Measurements from ENCODE around the gene RRP12.

Gene RRP12

GRCh38 chr10:97400665-97401454 lies at the start of gene RRP12:
Gene RRP12 (minus strand): TSS chr10:97401340. CDS start chr10:97401231, 109 bp downstream.
- Mint-ChIP-seq H3K4me3 (peak within 1 kb of the TSS; percentile 95), H3K4me1 (ENCODE audit: low read depth) (peaks cover 14% of the 10 kb centered on the region), H3K36me3 (ENCODE audit: low read depth) (peaks cover 8% of the 10 kb centered on the region), H3K27ac (peak within 1 kb of the TSS; percentile 96), H3K27me3 (ENCODE audit: low read depth) (no peaks in the 10 kb centered on the region), H3K9me3 (no peaks in the 10 kb centered on the region)
- peak; percentile 88 for DNase-seq (ENCODE audit: low spot score)

- Mint-ChIP-seq H3K4me3 (no peak overlapping the region), H3K36me3 (ENCODE audit: low read depth) (peaks cover 31% of the 10 kb centered on the region), H3K4me1 (ENCODE audit: low read depth) (peaks cover 20% of the 10 kb centered on the region), H3K27ac (no peak overlapping the region), H3K9me3 (no peaks in the 10 kb centered on the region), H3K27me3 (ENCODE audit: low read depth) (no peaks in the 10 kb centered on the region)
- DNase-seq (ENCODE audit: low spot score), result no peak
Measured at GRCh38 chr10:97450828-97451227, 49.7 kb upstream of the RRP12 start.

GRCh38 chr10:97445722-97446639 lies 44.8 kb upstream of the RRP12 start, which contains the start of the genes EXOSC1 and ZDHHC16:
Gene EXOSC1 (minus strand): TSS chr10:97446006. CDS start chr10:97445985, 21 bp downstream.
Gene ZDHHC16 (plus strand): TSS chr10:97446175. CDS start chr10:97451676, 5,501 bp downstream.
- Mint-ChIP-seq H3K27ac (peak within 1 kb of the TSS; percentile 78), H3K27me3 (ENCODE audit: low read depth) (no peaks in the 10 kb centered on the region), H3K9me3 (no peaks in the 10 kb centered on the region), H3K4me1 (ENCODE audit: low read depth) (peaks cover 29% of the 10 kb centered on the region), H3K4me3 (peak within 1 kb of the TSS; percentile 91), H3K36me3 (ENCODE audit: low read depth) (peaks cover 14% of the 10 kb centered on the region)
- peak; percentile 96 for DNase-seq (ENCODE audit: low spot score)

- peak overlapping the region; percentile 78 for H3K27ac Mint-ChIP-seq
- peak overlapping the region; percentile 91 for H3K4me3 Mint-ChIP-seq
- H3K4me1 Mint-ChIP-seq (ENCODE audit: low read depth), result peaks cover 29% of the 10 kb centered on the region
- no peaks in the 10 kb centered on the region for H3K9me3 Mint-ChIP-seq
- H3K27me3 Mint-ChIP-seq (ENCODE audit: low read depth), result no peaks in the 10 kb centered on the region
- peaks cover 16% of the 10 kb centered on the region for H3K36me3 Mint-ChIP-seq (ENCODE audit: low read depth)
- DNase-seq (ENCODE audit: low spot score), result no peak
Measured at GRCh38 chr10:97445357-97445721, 44.2 kb upstream of the RRP12 start.

GRCh38 chr10:97444212-97444611 lies 43.1 kb upstream of the RRP12 start:
- Mint-ChIP-seq H3K27me3 (ENCODE audit: low read depth) (no peaks in the 10 kb centered on the region), H3K36me3 (ENCODE audit: low read depth) (peaks cover 20% of the 10 kb centered on the region), H3K4me3 (peak overlapping the region; percentile 91), H3K9me3 (no peaks in the 10 kb centered on the region), H3K4me1 (ENCODE audit: low read depth) (peaks cover 26% of the 10 kb centered on the region), H3K27ac (peak overlapping the region; percentile 6)
- DNase-seq (ENCODE audit: low spot score), result no peak

- no peaks in the 10 kb centered on the region for H3K27me3 Mint-ChIP-seq (ENCODE audit: low read depth)
- H3K4me1 Mint-ChIP-seq (ENCODE audit: low read depth), result peaks cover 18% of the 10 kb centered on the region
- H3K4me3 Mint-ChIP-seq, result no peak overlapping the region
- H3K9me3 Mint-ChIP-seq, result no peaks in the 10 kb centered on the region
- peaks cover 25% of the 10 kb centered on the region for H3K36me3 Mint-ChIP-seq (ENCODE audit: low read depth)
- DNase-seq (ENCODE audit: low spot score), result no peak
- no peak overlapping the region for H3K27ac Mint-ChIP-seq
Measured at GRCh38 chr10:97442277-97442676, 41.1 kb upstream of the RRP12 start.

- Mint-ChIP-seq H3K9me3 (no peaks in the 10 kb centered on the region), H3K36me3 (ENCODE audit: low read depth) (peaks cover 50% of the 10 kb centered on the region), H3K4me1 (ENCODE audit: low read depth) (peaks cover 2% of the 10 kb centered on the region), H3K27ac (no peak overlapping the region), H3K4me3 (no peak overlapping the region), H3K27me3 (ENCODE audit: low read depth) (no peaks in the 10 kb centered on the region)
- DNase-seq (ENCODE audit: low spot score), result no peak
Measured at GRCh38 chr10:97435211-97435610, 34.1 kb upstream of the RRP12 start.

- H3K27me3 Mint-ChIP-seq (ENCODE audit: low read depth), result no peaks in the 10 kb centered on the region
- H3K36me3 Mint-ChIP-seq (ENCODE audit: low read depth), result peaks cover 52% of the 10 kb centered on the region
- H3K4me3 Mint-ChIP-seq, result no peak overlapping the region
- H3K9me3 Mint-ChIP-seq, result no peaks in the 10 kb centered on the region
- H3K27ac Mint-ChIP-seq, result no peak overlapping the region
- no peak for DNase-seq (ENCODE audit: low spot score)
- H3K4me1 Mint-ChIP-seq (ENCODE audit: low read depth), result peaks cover 4% of the 10 kb centered on the region
Measured at GRCh38 chr10:97434557-97434956, 33.4 kb upstream of the RRP12 start.

- Mint-ChIP-seq H3K4me1 (ENCODE audit: low read depth) (peaks cover 8% of the 10 kb centered on the region), H3K27ac (no peak overlapping the region), H3K27me3 (ENCODE audit: low read depth) (no peaks in the 10 kb centered on the region), H3K9me3 (no peaks in the 10 kb centered on the region), H3K4me3 (no peak overlapping the region), H3K36me3 (ENCODE audit: low read depth) (peaks cover 54% of the 10 kb centered on the region)
- no peak for DNase-seq (ENCODE audit: low spot score)
Measured at GRCh38 chr10:97434055-97434454, 32.9 kb upstream of the RRP12 start.

- DNase-seq (ENCODE audit: low spot score), result no peak
- Mint-ChIP-seq H3K9me3 (no peaks in the 10 kb centered on the region), H3K27ac (peak overlapping the region; percentile 88), H3K4me3 (peak overlapping the region; percentile 92), H3K27me3 (ENCODE audit: low read depth) (peaks cover 2% of the 10 kb centered on the region), H3K36me3 (ENCODE audit: low read depth) (peaks cover 56% of the 10 kb centered on the region), H3K4me1 (ENCODE audit: low read depth) (peaks cover 31% of the 10 kb centered on the region)
Measured at GRCh38 chr10:97428572-97428981, 27.4 kb upstream of the RRP12 start.

- H3K4me1 Mint-ChIP-seq (ENCODE audit: low read depth), result peaks cover 40% of the 10 kb centered on the region
- H3K27ac Mint-ChIP-seq, result peak overlapping the region; percentile 94
- peaks cover 2% of the 10 kb centered on the region for H3K27me3 Mint-ChIP-seq (ENCODE audit: low read depth)
- H3K36me3 Mint-ChIP-seq (ENCODE audit: low read depth), result peaks cover 55% of the 10 kb centered on the region
- no peaks in the 10 kb centered on the region for H3K9me3 Mint-ChIP-seq
- no peak for DNase-seq (ENCODE audit: low spot score)
- H3K4me3 Mint-ChIP-seq, result peak overlapping the region; percentile 92
Measured at GRCh38 chr10:97427571-97428179, 26.5 kb upstream of the RRP12 start.

GRCh38 chr10:97426776-97427570 lies 25.8 kb upstream of the RRP12 start:
- H3K27me3 Mint-ChIP-seq (ENCODE audit: low read depth), result peaks cover 2% of the 10 kb centered on the region
- H3K27ac Mint-ChIP-seq, result peak overlapping the region; percentile 94
- DNase-seq (ENCODE audit: low spot score), result no peak
- H3K4me3 Mint-ChIP-seq, result peak overlapping the region; percentile 92
- H3K4me1 Mint-ChIP-seq (ENCODE audit: low read depth), result peaks cover 40% of the 10 kb centered on the region
- H3K9me3 Mint-ChIP-seq, result no peaks in the 10 kb centered on the region
- peaks cover 52% of the 10 kb centered on the region for H3K36me3 Mint-ChIP-seq (ENCODE audit: low read depth)
